Activated CD4-positive, alpha-beta T cell treated with anti-CD3 and anti-CD28 coated beads, Interleukin-2, amount 10 ng/mL, durations not matched to agents 24 days and 14 days (primary cell): ENCODE data around the gene KCNAB1. TPM values are rescaled to one million over a fixed set of nuclear protein-coding genes. Genes with fewer than 3 reads are reported as not detected.

ENCODE experiments used
- DNase-seq: peaks from one replicate; pipeline ENCODE4 v3.0.0; 2022
- H3K27ac Mint-ChIP-seq: one replicate; pipeline ENCODE4 v1.8.0; 2022; ENCODE audit warnings: mild to moderate bottlenecking, mixed read lengths
- H3K27me3 Mint-ChIP-seq: one replicate; pipeline ENCODE4 v1.8.0; 2022; ENCODE audit warnings: mixed read lengths
- H3K36me3 Mint-ChIP-seq: one replicate; pipeline ENCODE4 v1.8.0; 2022; ENCODE audit warnings: low read depth, mild to moderate bottlenecking, mixed read lengths
- H3K4me1 Mint-ChIP-seq: one replicate; pipeline ENCODE4 v1.8.0; 2021; ENCODE audit warnings: mixed read lengths
- H3K4me3 Mint-ChIP-seq: one replicate; pipeline ENCODE4 v1.8.0; 2022; ENCODE audit warnings: mild to moderate bottlenecking, moderate library complexity, mixed read lengths
- H3K9me3 Mint-ChIP-seq: one replicate; pipeline ENCODE4 v1.8.0; 2021; ENCODE audit warnings: mixed read lengths
- intact Hi-C: fragments of 100-400 bp; cut with micrococcal nuclease; formaldehyde crosslinking; loops from one replicate; pipeline ENCODE4 v1.15.1; 2023
- total RNA-seq: library from RNA; stranded (reverse); gene quantifications from 2 replicates; pipeline ENCODE4 v1.2.3, GENCODE V29; 2022

The KCNAB1 gene
- total RNA-seq, 1 donor from 2014 or later = not detected

DNA sequence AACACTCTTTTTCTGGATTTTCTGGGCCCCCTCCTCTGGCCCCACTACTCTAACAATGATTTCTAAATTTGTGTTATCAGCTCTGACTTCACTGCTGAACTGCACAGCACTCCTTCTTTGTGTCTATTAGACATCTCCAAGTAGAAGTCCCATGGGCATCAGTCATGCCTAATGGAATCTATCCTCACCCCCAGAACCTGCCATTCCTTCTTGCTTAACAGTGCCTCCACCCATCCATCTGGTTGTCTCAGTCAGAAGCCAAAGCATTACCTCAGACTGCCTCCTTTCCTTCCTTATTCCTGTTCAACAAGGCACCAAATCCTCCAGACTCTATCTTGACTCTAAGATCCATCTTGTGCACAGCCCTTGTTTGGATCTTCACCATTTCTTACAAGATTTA lies 398.3 kb downstream of the KCNAB1 start:
- Mint-ChIP-seq H3K36me3 (peaks cover 1% of the 10 kb centered on the region), H3K27me3 (peaks cover 67% of the 10 kb centered on the region), H3K9me3 (peaks cover 8% of the 10 kb centered on the region), H3K4me3 (no peak overlapping the region), H3K27ac (no peak overlapping the region), H3K4me1 (peaks cover 13% of the 10 kb centered on the region)
- no peak for DNase-seq
- intact Hi-C loops = no loop called here

DNA sequence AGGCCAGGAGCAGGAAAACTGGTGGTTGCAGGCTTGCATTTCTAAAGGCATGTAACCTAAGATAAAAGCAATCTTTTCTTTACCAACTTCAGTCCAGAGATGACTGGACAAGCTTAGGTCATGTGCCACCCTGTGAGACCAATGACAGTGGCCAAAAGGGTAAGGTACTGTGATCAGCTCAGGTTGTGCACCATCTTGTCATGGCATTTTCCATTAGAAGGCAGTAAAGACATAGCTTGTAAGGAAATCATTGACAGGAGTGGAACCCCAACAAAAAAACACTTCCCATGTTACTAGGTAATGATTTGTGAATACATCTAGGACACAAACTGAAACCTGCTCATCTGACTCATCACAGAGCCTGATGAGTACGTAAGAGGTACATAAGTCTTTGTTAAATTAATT lies 399.4 kb downstream of the KCNAB1 start:
- intact Hi-C loops = loop anchor here (5.0 kb wide), 1 partner anchor 37 kb away; no protein-coding TSS in a partner anchor
- H3K27ac Mint-ChIP-seq = no peak overlapping the region
- peak; percentile 59 for DNase-seq
- peaks cover 22% of the 10 kb centered on the region for H3K4me1 Mint-ChIP-seq
- no peak overlapping the region for H3K4me3 Mint-ChIP-seq
- H3K9me3 Mint-ChIP-seq = peaks cover 8% of the 10 kb centered on the region
- H3K36me3 Mint-ChIP-seq = peaks cover 5% of the 10 kb centered on the region
- peaks cover 72% of the 10 kb centered on the region for H3K27me3 Mint-ChIP-seq

DNA sequence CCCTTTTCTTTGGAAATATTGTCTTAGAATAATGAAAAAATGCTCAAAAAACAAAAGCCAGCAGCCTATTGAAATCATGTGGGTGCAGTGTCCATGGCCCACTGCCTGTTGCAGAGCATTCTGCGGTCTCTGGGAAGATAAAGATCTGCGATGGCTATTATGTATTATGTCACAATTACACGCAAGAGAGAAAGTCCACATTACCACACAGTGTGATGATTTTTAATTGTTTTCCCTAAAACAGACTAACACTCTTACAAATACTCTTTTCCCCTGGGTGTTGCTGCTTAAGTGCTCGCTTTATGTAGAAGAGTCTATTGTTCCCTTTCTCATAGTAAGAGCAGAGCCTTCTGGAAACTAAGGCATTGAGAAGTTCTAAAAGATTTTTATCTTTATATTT lies 402.3 kb downstream of the KCNAB1 start:
- Mint-ChIP-seq H3K27ac (no peak overlapping the region), H3K9me3 (peaks cover 8% of the 10 kb centered on the region), H3K4me1 (peaks cover 26% of the 10 kb centered on the region), H3K36me3 (peaks cover 5% of the 10 kb centered on the region), H3K4me3 (no peak overlapping the region), H3K27me3 (peaks cover 55% of the 10 kb centered on the region)
- no peak for DNase-seq
- intact Hi-C loops = loop anchor here (5.0 kb wide), 1 partner anchor 40 kb away; no protein-coding TSS in a partner anchor

DNA sequence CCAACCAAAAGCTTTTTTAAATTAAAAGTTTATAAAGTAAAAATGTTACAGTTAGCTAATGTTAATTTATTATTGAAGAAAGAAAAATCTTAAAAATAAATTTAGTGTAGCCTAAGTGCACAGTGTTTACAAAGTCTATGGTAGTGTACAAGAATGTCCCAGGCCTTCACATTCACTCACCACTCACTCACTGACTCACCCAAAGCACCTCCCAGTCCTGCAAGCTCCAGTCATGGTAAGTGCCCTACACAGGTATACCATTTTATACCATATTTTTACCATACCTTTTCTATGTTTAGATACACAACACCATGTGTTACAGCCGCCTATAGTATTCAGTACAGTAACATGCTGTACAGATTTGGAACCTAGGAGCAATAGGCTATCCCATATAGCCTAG lies 405.4 kb downstream of the KCNAB1 start:
- no peak for DNase-seq
- Mint-ChIP-seq H3K27me3 (peaks cover 40% of the 10 kb centered on the region), H3K36me3 (peaks cover 13% of the 10 kb centered on the region), H3K9me3 (no peaks in the 10 kb centered on the region), H3K4me1 (peaks cover 16% of the 10 kb centered on the region), H3K4me3 (no peak overlapping the region), H3K27ac (no peak overlapping the region)
- intact Hi-C loops = loop anchor here (5.0 kb wide), 1 partner anchor 561 kb away; no protein-coding TSS in a partner anchor

DNA sequence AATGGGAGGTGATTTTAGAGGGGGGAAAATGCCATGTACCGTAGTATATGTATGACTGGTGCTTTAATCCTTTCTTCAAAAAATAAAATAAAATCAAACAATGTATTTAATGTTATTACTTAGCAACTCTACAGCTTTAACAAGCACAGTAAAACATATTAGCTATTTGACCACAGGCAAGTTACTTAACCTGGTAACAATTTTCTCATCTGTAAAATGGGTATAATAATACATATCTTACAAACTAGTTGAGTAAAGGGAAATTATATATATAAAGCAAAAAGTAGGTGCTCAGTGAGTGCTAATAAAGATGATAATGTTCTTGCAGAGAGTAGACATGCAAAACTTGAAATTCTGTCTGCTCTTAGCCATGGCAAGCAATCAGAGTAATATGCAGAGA lies 406.7 kb downstream of the KCNAB1 start:
- Mint-ChIP-seq H3K27me3 (peaks cover 31% of the 10 kb centered on the region), H3K27ac (no peak overlapping the region), H3K4me1 (peaks cover 16% of the 10 kb centered on the region), H3K9me3 (no peaks in the 10 kb centered on the region), H3K4me3 (no peak overlapping the region), H3K36me3 (peaks cover 15% of the 10 kb centered on the region)
- DNase-seq = no peak
- intact Hi-C loops = loop anchor here (5.0 kb wide), 1 partner anchor 560 kb away; no protein-coding TSS in a partner anchor

DNA sequence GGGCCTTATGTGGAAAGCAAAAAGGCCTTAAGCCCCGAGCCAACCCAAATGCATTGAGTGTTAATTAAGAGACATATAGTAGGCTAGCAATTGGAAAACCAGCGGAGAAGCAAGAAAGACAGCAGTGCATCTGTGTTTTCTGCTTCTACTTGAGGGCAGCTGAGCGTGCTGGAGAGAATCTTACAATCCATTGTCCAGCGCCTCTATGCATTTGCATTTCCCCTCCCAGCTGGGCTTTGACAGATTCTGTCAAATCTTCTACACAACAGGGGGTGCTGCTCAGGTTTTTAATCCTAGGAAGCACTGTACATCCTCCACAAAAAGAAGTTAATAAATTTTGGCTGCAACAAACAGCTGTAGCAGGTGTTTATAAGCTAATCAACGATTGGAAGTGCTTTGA lies 410.6 kb downstream of the KCNAB1 start:
- Mint-ChIP-seq H3K4me3 (no peak overlapping the region), H3K4me1 (peaks cover 6% of the 10 kb centered on the region), H3K36me3 (peaks cover 11% of the 10 kb centered on the region), H3K27me3 (peaks cover 15% of the 10 kb centered on the region), H3K27ac (no peak overlapping the region), H3K9me3 (no peaks in the 10 kb centered on the region)
- no peak for DNase-seq
- intact Hi-C loops = no loop called here

DNA sequence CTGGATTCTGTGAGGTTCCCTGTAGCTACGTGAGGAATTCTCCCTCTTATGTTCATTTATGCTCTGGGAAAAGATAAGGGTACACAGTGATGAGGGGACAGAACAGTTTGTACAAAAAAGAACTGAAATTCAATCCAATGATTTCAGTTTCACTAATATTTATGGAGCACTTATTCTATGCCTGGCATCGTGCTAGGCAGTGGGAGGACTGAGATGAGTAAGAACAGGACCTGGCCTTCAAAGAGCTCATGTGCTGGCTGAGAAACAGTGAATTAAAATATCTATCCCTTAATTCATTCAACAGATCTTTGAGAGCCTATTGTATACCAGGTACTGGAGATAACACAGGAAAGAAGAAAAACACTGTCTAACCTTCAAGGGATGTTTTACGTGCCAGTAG lies 412.4 kb downstream of the KCNAB1 start:
- Mint-ChIP-seq H3K9me3 (no peaks in the 10 kb centered on the region), H3K4me1 (peaks cover 6% of the 10 kb centered on the region), H3K27me3 (peaks cover 12% of the 10 kb centered on the region), H3K27ac (no peak overlapping the region), H3K4me3 (no peak overlapping the region), H3K36me3 (peaks cover 13% of the 10 kb centered on the region)
- DNase-seq = no peak
- intact Hi-C loops = no loop called here

DNA sequence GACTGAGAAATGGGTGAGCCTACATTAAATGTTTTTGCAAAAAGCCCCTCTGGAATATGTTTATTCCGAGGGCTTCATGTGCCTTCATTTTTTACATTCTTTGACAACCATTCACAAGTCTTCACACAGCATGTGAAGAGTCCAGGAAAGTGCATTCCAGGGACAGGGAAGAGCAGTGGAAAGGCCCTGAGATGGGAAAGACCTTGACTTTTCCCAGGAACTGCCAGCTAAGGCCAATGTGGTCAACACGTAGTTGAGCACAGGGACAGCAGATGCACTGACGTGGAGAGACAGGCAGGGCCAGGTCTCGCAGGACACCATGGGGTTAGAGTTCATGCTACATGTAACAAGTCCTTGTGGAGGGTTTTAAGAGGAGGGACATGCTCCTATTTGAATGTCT lies 412.8 kb downstream of the KCNAB1 start:
- intact Hi-C loops = no loop called here
- Mint-ChIP-seq H3K36me3 (peaks cover 17% of the 10 kb centered on the region), H3K4me1 (peaks cover 6% of the 10 kb centered on the region), H3K9me3 (no peaks in the 10 kb centered on the region), H3K27ac (no peak overlapping the region), H3K4me3 (no peak overlapping the region), H3K27me3 (peaks cover 10% of the 10 kb centered on the region)
- DNase-seq = no peak

DNA sequence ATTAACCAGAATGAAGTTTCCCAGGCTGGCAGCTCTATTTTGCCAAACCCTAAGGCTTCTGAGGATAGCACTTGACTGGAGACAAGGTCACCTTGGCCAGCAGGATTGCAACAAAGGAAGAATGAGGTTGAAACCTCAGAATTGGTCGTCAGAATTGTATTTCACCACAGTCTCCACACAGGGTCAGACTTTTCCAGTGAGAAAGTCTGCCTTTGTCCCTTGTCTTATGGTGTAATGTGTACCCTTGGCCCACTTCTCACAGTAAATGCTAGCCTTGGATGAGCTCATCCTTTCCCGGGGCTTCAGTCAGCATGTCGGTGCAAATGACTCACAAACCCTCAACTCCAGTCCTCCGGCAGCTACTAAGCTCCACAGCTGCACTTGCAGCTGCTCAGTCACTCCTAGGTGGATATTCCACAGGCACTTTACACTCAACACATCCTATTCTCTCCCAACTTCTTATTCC lies 414.8 kb downstream of the KCNAB1 start:
- no peak for DNase-seq
- Mint-ChIP-seq H3K27ac (no peak overlapping the region), H3K9me3 (no peaks in the 10 kb centered on the region), H3K36me3 (peaks cover 24% of the 10 kb centered on the region), H3K27me3 (peaks cover 2% of the 10 kb centered on the region), H3K4me1 (peaks cover 6% of the 10 kb centered on the region), H3K4me3 (no peak overlapping the region)
- intact Hi-C loops = no loop called here

DNA sequence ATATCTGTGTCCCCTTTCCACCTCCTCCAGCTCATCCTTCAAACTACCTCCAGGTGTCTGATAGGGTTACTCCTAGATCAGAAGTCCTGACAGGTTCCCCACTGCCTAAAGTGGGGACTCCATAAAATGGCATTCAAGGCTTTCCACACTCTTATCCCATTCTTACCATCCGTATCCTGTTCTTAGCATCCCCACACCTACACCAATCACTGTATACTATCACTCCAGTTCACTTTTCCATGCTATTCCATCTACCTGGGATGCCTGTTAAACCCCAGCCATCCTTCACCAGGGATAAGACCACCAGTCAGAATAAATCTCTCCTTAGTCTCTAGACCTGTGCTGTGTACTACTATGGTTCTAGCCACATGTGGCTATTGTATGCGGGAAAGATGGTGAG lies 415.4 kb downstream of the KCNAB1 start:
- Mint-ChIP-seq H3K9me3 (no peaks in the 10 kb centered on the region), H3K27ac (no peak overlapping the region), H3K27me3 (no peaks in the 10 kb centered on the region), H3K4me1 (peaks cover 6% of the 10 kb centered on the region), H3K36me3 (peaks cover 26% of the 10 kb centered on the region), H3K4me3 (no peak overlapping the region)
- intact Hi-C loops = no loop called here
- no peak for DNase-seq

DNA sequence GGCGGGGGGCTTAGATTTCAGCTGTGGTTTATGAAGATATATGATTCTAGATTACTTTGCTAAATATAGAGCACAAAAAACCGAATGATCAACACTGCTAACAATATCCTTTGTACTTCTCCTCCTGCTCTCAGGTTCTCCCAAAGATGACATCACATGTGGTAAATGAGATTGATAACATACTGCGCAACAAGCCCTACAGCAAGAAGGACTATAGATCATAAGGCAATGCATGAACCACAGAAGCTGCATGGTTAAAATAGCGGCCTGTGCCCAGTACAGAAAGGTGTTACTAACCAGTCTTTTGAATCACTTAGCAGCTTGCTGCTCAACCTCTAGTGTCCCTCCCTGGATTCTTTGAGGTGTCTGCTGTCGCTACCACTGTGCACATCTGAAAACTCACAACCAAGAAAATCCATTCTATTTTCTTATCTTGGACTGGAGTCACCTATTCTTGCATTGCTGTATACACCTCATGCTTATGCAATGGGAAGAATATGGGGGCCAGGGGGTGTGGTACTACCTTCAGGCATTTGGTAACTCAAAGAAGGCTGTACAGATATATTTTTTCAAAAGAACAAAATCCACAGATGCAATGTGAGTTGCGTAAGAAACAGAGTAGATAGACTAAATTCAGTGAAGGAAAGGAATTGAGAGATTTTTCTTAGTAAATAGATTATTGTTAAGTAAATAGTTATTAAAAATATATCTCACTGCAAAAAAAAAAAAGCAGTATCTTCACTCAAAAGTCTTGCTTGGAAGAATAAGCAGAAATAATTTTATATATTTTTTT lies 416.3 kb downstream of the KCNAB1 start:
- intact Hi-C loops = no loop called here
- Mint-ChIP-seq H3K9me3 (no peaks in the 10 kb centered on the region), H3K27ac (no peak overlapping the region), H3K27me3 (no peaks in the 10 kb centered on the region), H3K4me1 (peaks cover 6% of the 10 kb centered on the region), H3K36me3 (peaks cover 30% of the 10 kb centered on the region), H3K4me3 (no peak overlapping the region)
- no peak for DNase-seq

DNA sequence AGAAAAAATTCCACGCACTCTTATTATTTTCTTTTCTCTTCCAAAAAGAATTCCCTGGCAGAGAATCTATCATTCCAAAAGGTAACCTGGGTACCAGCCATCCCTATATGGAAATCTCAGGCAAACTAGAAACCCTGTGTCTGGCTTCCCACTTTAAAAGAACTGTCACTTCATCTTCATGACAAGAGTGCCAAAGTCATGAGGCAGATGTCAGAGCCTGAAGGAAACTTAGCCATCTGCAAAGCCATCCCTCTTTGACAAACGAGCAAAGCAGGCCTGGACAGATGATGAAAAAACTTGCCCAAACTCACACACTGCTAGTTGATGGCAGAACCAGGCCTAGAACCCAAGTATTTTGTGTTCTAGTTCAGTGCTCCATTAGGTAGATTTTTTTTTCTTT lies 418.7 kb downstream of the KCNAB1 start:
- Mint-ChIP-seq H3K27me3 (no peaks in the 10 kb centered on the region), H3K36me3 (peaks cover 41% of the 10 kb centered on the region), H3K4me1 (peaks cover 6% of the 10 kb centered on the region), H3K9me3 (no peaks in the 10 kb centered on the region), H3K4me3 (no peak overlapping the region), H3K27ac (no peak overlapping the region)
- intact Hi-C loops = no loop called here
- no peak for DNase-seq

DNA sequence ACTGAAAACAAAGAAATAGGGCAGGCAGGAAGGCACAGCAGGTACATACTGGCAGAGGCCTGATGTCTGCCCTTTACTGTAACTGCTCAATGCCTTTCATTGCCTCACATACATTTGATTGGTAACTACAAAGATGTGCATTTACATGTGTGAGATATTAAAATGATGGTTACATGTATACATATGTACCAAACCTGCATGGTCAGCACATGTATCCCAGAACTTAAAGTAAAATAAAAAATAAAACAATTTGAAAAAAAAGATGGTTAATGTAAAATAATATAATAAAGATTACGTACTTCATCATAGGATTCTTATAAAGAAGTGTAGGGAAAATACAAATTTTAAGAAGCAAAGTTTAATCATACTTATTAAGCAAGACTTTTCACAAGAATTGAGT lies 419.4 kb downstream of the KCNAB1 start:
- Mint-ChIP-seq H3K27ac (no peak overlapping the region), H3K9me3 (no peaks in the 10 kb centered on the region), H3K36me3 (peaks cover 46% of the 10 kb centered on the region), H3K4me3 (no peak overlapping the region), H3K27me3 (no peaks in the 10 kb centered on the region), H3K4me1 (peaks cover 9% of the 10 kb centered on the region)
- DNase-seq = no peak
- intact Hi-C loops = no loop called here

DNA sequence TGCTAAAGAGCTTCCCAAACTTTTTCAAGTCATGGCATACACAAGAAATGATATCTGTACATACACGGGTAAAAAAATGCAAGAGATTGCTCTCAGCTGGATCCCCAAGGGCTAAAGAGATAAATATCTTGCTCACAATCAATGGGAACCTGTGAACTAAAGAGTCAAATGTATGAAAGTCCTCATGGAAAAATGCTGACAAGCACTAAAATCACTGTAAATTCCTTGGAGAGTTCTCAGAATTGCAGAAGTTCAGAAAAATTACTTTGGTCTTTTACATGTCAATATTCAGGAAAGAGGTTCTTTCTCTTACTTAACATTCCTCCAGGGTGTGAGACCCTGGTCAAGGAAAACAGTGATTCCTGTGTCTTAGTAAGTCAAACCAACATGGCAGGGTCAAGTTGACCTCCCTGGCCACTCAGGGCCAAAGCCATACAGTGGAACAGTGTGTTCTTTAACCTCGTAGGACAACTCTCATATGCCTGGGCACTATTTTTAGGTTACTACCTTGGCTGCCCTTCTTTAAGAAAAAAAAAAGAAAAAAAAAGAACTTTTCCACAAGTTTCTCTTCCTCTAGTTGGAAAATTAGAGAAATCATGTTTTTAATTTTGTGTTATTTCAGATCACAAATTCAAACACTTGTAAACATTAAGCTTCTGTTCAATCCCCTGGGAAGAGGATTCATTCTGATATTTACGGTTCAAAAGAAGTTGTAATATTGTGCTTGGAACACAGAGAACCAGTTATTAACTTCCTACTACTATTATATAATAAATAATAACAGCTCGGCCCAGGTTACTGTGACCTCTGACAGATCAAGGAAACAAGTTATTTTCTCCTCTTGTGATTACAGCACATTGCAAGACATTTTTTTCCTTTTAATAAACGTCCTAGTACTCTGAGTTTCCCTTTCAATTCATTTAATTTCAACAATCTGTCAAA lies 422.0 kb downstream of the KCNAB1 start:
- Mint-ChIP-seq H3K9me3 (no peaks in the 10 kb centered on the region), H3K4me3 (no peak overlapping the region), H3K4me1 (peaks cover 15% of the 10 kb centered on the region), H3K36me3 (peaks cover 64% of the 10 kb centered on the region), H3K27me3 (no peaks in the 10 kb centered on the region), H3K27ac (no peak overlapping the region)
- intact Hi-C loops = no loop called here
- no peak for DNase-seq
